Endometrial microvascular endothelial cells (primary cell): ENCODE measurements around the gene DENND4C. TPM values are rescaled to one million over a fixed set of nuclear protein-coding genes. Genes with fewer than 3 reads are reported as not detected.
"Not testable (repeated sequence)": the region's sequence is repeated elsewhere in the genome, so short reads cannot be mapped to it uniquely, and the experiment has no call there.

Experiments
- in situ Hi-C: cut with HindIII; loops from 2 replicates; pipeline ENCODE4 v1.10.0; 2017; ENCODE audit warnings: low sequenced_read_pairs, low pct_unique_long_range_greater_than_20kb; ENCODE audit errors: inconsistent ontology term
- total RNA-seq: library from RNA; depleted of rRNA; stranded (reverse); fragments of >200 nt; gene quantifications from one replicate; pipeline ENCODE4 v1.2.3, GENCODE V29; 2015; ENCODE audit errors: inconsistent ontology term

Gene DENND4C
- total RNA-seq, 1 donor from 2014 or later = 29.5 TPM

- in situ Hi-C loops = no loop called here
Observed at GRCh38 chr9:19387317-19387716, 156.8 kb downstream of the DENND4C start.

DNA sequence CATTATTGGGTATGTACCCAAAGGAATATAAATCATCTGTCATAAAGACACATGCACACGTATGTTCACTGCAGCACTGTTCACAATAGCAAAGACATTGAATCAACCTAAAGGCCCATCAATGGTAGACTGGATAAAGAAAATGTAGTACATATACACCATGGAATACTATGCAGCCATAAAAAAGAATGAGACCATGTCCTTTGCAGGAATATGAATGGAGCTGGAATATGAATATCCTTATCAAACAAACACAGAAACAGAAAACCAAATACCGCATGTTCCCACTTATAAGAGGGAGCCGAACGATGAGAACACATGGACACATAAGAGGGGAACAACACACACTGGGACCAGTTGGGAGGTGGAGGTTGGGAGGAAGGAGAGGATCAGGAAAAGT is 159.0 kb downstream of the DENND4C start:
- in situ Hi-C loops = not testable (repeated sequence)

GRCh38 chr9:19397845-19398244 is 167.4 kb downstream of the DENND4C start:
- in situ Hi-C loops = no loop called here

GRCh38 chr9:19403231-19403630 is 172.7 kb downstream of the DENND4C start:
- in situ Hi-C loops = not testable (repeated sequence)

GRCh38 chr9:19404283-19405075 is 174.0 kb downstream of the DENND4C start:
- in situ Hi-C loops = no loop called here

DNA sequence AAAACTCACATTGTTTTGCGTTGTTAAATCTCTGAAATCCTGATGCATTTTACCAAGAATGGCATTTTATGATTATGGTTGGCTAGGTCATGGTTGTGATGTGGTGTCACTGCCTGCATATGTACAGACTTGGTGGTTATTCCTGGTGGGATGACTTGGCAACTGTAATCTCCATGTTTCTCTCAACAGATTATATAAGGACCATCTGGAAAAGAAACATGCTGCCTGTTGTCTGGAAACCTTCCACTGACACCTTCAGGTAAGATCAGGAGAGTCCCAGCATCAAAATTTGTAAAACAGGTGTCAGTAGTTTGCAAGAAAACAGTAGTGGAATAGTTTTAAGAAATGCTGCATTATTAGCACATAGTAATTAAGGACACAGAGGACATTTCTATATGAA is 175.3 kb downstream of the DENND4C start:
- in situ Hi-C loops = no loop called here

DNA sequence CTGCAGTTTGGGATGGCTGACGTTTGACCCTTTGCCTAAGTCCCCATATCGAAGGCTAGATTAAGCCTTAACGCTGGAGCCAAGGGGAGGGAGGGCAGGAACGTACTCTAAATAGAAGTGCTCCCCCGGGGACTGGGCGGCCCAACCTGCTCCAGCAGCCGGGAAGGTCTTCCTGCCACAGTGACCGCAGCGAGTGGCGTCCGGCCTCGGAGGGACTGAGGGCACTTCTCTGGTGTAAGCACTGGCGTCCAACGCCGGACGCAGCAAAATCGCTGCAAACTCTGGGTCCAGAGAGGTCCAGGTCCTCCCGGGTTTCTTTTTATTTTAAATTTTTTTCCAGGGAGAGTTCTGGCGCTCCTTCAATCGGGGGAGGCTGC is 177.8 kb downstream of the DENND4C start:
- in situ Hi-C loops = no loop called here

GRCh38 chr9:19408693-19409400 is 178.4 kb downstream of the DENND4C start, which contains the start of gene ACER2:
ACER2 (plus strand) TSS chr9:19409009; CDS start chr9:19409085, 76 bp downstream.
- in situ Hi-C loops = no loop called here

- in situ Hi-C loops = no loop called here
Observed at GRCh38 chr9:19409401-19410194, 179.1 kb downstream of the DENND4C start.

DNA sequence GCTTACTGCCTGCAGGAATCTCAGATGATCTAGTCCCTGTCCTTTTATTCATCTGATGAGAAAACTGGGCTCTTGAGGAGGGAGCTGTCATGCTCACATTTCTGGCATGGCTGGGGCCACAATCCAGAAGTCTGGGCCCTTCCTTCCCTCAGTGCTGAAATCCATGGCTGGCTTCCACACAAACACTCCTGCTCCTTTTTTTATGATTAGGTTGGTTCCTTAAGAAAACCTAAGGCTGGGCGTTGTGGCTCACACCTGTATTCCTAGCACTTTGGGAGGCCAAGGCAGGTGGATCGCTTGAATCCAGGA is 179.7 kb downstream of the DENND4C start:
- in situ Hi-C loops = no loop called here

DNA sequence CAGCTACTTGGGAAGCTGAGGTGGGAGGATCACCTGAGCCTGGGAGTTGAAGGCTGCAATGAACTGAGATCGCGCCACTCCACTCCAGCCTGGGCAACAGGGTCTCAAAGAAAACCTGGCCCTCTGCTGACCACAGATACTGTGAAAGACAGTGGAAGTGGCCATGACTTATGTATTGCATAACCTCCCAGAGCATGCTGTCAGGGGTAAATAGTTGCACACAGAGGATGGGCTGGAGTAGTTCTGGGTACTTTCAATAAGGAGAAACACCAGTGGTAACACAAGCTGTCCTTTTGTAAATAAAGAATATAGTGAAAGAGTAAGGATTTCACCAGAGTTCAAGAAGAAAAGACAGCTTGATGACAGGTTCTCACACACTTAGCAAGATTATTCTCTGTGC is 180.1 kb downstream of the DENND4C start:
- in situ Hi-C loops = no loop called here

- in situ Hi-C loops = no loop called here
Observed at GRCh38 chr9:19411316-19411715, 180.8 kb downstream of the DENND4C start.

DNA sequence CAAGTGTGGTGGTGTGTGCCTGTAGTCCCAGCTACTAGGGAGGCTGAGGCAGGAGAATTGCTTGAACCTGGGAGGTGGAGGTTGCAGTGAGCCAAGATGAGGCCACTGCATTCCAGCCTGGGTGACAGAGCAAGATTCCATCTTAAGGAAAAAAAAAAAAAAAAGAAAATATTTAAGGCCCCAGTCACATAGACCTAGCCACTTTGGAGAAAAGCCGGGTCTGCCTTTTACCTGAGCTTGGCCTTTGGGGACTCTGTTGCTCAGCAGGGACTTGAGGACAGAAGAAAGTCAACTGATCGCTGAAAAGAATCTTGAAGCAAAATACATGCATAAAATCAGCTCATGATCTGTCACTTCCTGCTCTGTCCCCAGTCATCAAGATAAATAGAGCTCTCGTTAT is 183.0 kb downstream of the DENND4C start:
- in situ Hi-C loops = not testable (repeated sequence)

DNA sequence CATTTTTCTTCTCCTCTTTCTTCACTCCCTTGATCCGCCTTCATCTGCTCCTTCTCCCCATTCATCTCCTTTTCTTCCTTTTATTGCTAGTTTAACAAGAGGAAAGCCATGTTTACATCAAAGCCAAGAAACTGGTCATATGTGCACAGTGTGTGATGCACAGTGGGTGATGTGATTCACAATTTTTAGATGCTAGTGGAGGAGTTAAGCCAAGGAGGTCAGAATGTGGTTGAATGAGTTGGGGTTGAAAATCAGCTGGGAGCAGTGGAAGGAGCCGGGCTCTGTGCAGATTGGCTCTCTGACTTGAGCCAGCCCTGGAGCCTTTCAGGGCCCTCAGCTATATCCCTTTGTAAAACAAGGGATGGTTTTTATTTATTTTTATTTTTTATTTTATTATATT is 185.7 kb downstream of the DENND4C start:
- in situ Hi-C loops = no loop called here

GRCh38 chr9:19420877-19421276 is 190.4 kb downstream of the DENND4C start:
- in situ Hi-C loops = no loop called here

Other genes with a start within 250 kb of the DENND4C start
- gene SAXO1, start 197.5 kb upstream of the DENND4C start, total RNA-seq = not detected
- gene RRAGA, start 181.3 kb upstream of the DENND4C start, total RNA-seq = 78.4 TPM
- 16.1 TPM for gene HAUS6, start 127.8 kb upstream of the DENND4C start, total RNA-seq
- 120 TPM for gene PLIN2, start 103.2 kb upstream of the DENND4C start, total RNA-seq
- 1,178 TPM for gene RPS6, start 149.5 kb downstream of the DENND4C start, total RNA-seq
- gene ACER2, start 178.3 kb downstream of the DENND4C start, total RNA-seq = 7.0 TPM